ENCODE measurements around the gene ARID4A. TPM values are rescaled to one million over a fixed set of nuclear protein-coding genes. Genes with fewer than 3 reads are reported as not detected.
A peak's percentile ranks its signal among the peaks of the same experiment; 100 is the strongest.

Gene ARID4A
- polyA plus RNA-seq, 3 donors = 6.5 to 13.2 (median 10.5) TPM

DNA sequence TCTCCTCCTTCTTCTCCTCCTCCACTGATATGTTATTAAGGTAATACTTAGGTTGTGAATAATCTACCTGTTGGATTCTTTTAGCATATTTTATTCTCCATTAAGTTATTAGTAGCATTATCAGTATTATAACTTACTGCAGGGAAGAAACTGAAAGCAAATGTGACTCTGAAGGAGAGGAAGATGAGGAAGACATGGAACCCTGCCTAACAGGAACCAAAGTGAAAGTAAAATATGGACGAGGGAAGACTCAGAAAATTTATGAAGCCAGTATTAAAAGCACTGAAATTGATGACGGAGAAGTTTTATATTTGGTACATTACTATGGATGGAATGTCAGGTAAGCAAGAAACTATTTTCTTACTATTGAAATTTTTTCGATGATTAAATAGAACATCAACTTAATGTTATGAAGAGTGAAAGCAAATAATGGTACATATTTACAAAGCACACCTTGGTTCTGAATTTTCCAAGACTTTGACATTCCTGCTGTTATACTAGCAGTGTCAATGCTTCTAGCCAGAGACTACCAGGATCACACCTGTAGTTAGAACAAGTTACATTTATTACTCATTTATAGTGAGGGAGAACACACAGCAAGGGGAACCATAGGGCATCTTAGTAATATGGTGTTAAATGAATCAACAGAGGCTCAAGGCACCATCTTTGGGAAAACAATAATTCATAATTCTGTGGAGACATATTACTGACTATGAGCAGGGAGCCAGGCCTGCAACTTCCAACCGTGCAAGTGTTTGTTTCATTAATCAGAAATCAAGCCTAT is 55.4 kb downstream of the ARID4A start:
- Histone ChIP-seq H3K4me3 (replicated peaks in 1 of 3; ENCODE audit: low read depth in 2 of 3, low read length in 3 of 3) (peak overlapping the region in 2 of 3 experiments; percentile 32 to 51), H3K36me3 (replicated peaks in 1 of 2; ENCODE audit: control insufficient read depth in 1 of 2, insufficient read depth in 2 of 2, low read length in 2 of 2) (peaks cover 58 to 83% of the 10 kb centered on the region in 2 donors), H2AFZ (ENCODE audit: insufficient read depth, low read depth, low read length, poor library complexity, severe bottlenecking) (peak overlapping the region; percentile 43), H3K9ac (ENCODE audit: insufficient read depth, low read length, poor library complexity, severe bottlenecking) (peak overlapping the region; percentile 34), H3K79me2 (ENCODE audit: insufficient read depth, low read length) (peaks cover 23% of the 10 kb centered on the region), H3K4me1 (ENCODE audit: control insufficient read depth in 1 of 2, insufficient read depth in 2 of 2, low read length in 2 of 2) (peaks cover 6 to 22% of the 10 kb centered on the region in 2 donors), H3K27me3 (ENCODE audit: control insufficient read depth in 2 of 2, insufficient read depth in 2 of 2, low read length in 2 of 2) (no peaks in the 10 kb centered on the region), H3K27ac (ENCODE audit: low read depth in 1 of 2, low read length in 2 of 2) (peak overlapping the region; percentile 34 to 79), H3K9me3 (replicated peaks in 1 of 2; ENCODE audit: control insufficient read depth in 1 of 2, insufficient read depth in 1 of 2, low read length in 2 of 2) (no peaks in the 10 kb centered on the region), H4K20me1 (ENCODE audit: insufficient read depth, low read length) (peaks cover 17% of the 10 kb centered on the region), H3K4me2 (replicated peaks; ENCODE audit: extremely low read depth, low read length, poor library complexity, severe bottlenecking) (peak overlapping the region; percentile 54)
- TF ChIP-seq, protein P1, sequence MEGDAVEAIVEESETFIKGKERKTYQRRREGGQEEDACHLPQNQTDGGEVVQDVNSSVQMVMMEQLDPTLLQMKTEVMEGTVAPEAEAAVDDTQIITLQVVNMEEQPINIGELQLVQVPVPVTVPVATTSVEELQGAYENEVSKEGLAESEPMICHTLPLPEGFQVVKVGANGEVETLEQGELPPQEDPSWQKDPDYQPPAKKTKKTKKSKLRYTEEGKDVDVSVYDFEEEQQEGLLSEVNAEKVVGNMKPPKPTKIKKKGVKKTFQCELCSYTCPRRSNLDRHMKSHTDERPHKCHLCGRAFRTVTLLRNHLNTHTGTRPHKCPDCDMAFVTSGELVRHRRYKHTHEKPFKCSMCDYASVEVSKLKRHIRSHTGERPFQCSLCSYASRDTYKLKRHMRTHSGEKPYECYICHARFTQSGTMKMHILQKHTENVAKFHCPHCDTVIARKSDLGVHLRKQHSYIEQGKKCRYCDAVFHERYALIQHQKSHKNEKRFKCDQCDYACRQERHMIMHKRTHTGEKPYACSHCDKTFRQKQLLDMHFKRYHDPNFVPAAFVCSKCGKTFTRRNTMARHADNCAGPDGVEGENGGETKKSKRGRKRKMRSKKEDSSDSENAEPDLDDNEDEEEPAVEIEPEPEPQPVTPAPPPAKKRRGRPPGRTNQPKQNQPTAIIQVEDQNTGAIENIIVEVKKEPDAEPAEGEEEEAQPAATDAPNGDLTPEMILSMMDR (IDR thresholded peaks at IDR 0.05) = no peak
- Mint-ChIP-seq H3K27me3 (ENCODE audit: low read depth in 3 of 3) (no peaks in the 10 kb centered on the region), H3K36me3 (peaks cover 48 to 77% of the 10 kb centered on the region in 2 donors), H3K27ac (peak overlapping the region; percentile 62 to 89 (median 82)), H3K4me3 (peak overlapping the region; percentile 59 to 76), H3K4me1 (peaks cover 23% of the 10 kb centered on the region), H3K9me3 (no peaks in the 10 kb centered on the region)
- intact Hi-C loops (cut with micrococcal nuclease) = no loop called here
- WGBS (ENCODE audit: insufficient coverage) = no CpG with 5 or more reads among the region's 4 CpGs
- peak in 2 of 3 donors; percentile 8 to 10 for DNase-seq

DNA sequence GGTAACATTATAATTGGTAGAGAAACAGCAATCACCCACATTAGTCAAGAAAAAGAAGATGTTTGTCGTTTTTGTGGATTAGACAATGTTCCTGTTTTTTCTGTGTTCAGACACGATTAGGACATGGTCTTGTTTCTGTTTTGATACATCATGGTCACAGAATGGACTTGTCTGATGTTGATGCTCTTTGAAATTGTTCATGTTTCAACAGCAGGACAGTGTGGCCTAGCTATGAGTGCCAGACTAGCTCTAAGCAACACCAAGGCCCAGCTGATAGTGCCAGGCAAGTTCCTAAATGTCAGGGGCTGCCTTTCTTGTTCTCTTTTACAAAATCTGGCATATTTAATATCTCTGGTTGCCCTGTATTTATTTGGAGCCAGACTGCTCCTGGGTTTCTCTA is 56.5 kb downstream of the ARID4A start:
- H2AFZ ChIP-seq (ENCODE audit: insufficient read depth, low read depth, low read length, poor library complexity, severe bottlenecking) = no peak overlapping the region
- TF ChIP-seq, protein P1 (IDR thresholded peaks at IDR 0.05) = no peak
- H3K4me2 ChIP-seq (replicated peaks; ENCODE audit: extremely low read depth, low read length, poor library complexity, severe bottlenecking) = no peak overlapping the region
- 0% methylated on average over 1 of the region's 2 CpGs for WGBS (ENCODE audit: insufficient coverage)
- H3K4me3 Mint-ChIP-seq = no peak overlapping the region
- no peak overlapping the region for H3K4me3 ChIP-seq (replicated peaks in 1 of 3; ENCODE audit: low read depth in 2 of 3, low read length in 3 of 3)
- peaks cover 17% of the 10 kb centered on the region for H4K20me1 ChIP-seq (ENCODE audit: insufficient read depth, low read length)
- H3K27me3 ChIP-seq (ENCODE audit: control insufficient read depth in 2 of 2, insufficient read depth in 2 of 2, low read length in 2 of 2) = no peaks in the 10 kb centered on the region
- H3K36me3 ChIP-seq (replicated peaks in 1 of 2; ENCODE audit: control insufficient read depth in 1 of 2, insufficient read depth in 2 of 2, low read length in 2 of 2) = peaks cover 56 to 83% of the 10 kb centered on the region in 2 donors
- no peaks in the 10 kb centered on the region for H3K9me3 Mint-ChIP-seq
- H3K27ac ChIP-seq (ENCODE audit: low read depth in 1 of 2, low read length in 2 of 2) = peak overlapping the region in 1 of 2 donors; percentile 79
- peak overlapping the region; percentile 50 to 89 (median 75) for H3K27ac Mint-ChIP-seq
- H3K27me3 Mint-ChIP-seq (ENCODE audit: low read depth in 3 of 3) = no peaks in the 10 kb centered on the region
- peaks cover 6 to 22% of the 10 kb centered on the region in 2 donors for H3K4me1 ChIP-seq (ENCODE audit: control insufficient read depth in 1 of 2, insufficient read depth in 2 of 2, low read length in 2 of 2)
- H3K9ac ChIP-seq (ENCODE audit: insufficient read depth, low read length, poor library complexity, severe bottlenecking) = no peak overlapping the region
- H3K4me1 Mint-ChIP-seq = peaks cover 23% of the 10 kb centered on the region
- H3K79me2 ChIP-seq (ENCODE audit: insufficient read depth, low read length) = peaks cover 23% of the 10 kb centered on the region
- peak in 1 of 3 donors; percentile 10 for DNase-seq
- H3K36me3 Mint-ChIP-seq = peaks cover 51 to 79% of the 10 kb centered on the region in 2 donors
- H3K9me3 ChIP-seq (replicated peaks in 1 of 2; ENCODE audit: control insufficient read depth in 1 of 2, insufficient read depth in 1 of 2, low read length in 2 of 2) = no peaks in the 10 kb centered on the region
- intact Hi-C loops (cut with micrococcal nuclease) = no loop called here

Measured in CD14-positive monocyte (primary cell).